ENCODE data around the gene HIVEP3.

- TF ChIP-seq POLR2AphosphoS5 (IDR thresholded peaks at IDR 0.05; ENCODE audit: low read depth, low read length): no peak
- TF ChIP-seq TAF1 (IDR thresholded peaks at IDR 0.05; ENCODE audit: borderline replicate concordance, insufficient read depth, low read length): no peak
- no peak for TF ChIP-seq REST (IDR thresholded peaks at IDR 0.05; ENCODE audit: insufficient read depth in 1 of 2, low read depth in 2 of 2, low read length in 2 of 2)
- no peak for TF ChIP-seq SIN3A (IDR thresholded peaks at IDR 0.05; ENCODE audit: borderline replicate concordance, insufficient read depth, low read length)
Observed at GRCh38 chr1:41773144-41773591, 145.6 kb downstream of the HIVEP3 start.
